Fibroblast of villous mesenchyme (primary cell): ENCODE data around the gene EID1. TPM values are rescaled to one million over a fixed set of nuclear protein-coding genes. Genes with fewer than 3 reads are reported as not detected.

ENCODE experiments used
- DNase-seq: peaks from one replicate; pipeline ENCODE4 v3.0.0-alpha.2; 2010; ENCODE audit warnings: low read depth
- H3K4me3 ChIP-seq: 2 replicates; pipeline ENCODE4 v1.5.1; 2011; ENCODE audit warnings: low read depth, mild to moderate bottlenecking, low read length
- CTCF ChIP-seq: IDR thresholded peaks from 2 replicates; pipeline ENCODE4 v1.5.1; 2012; ENCODE audit warnings: low read depth, mild to moderate bottlenecking, low read length; ENCODE audit not compliant: insufficient read depth
- total RNA-seq: library from RNA; depleted of rRNA; stranded (reverse); fragments of >200 nt; gene quantifications from 2 replicates; pipeline ENCODE4 v1.2.3, GENCODE V29; 2012

EID1 gene
- total RNA-seq, 1 donor: 224 TPM

GRCh38 chr15:48916721-48917120 lies 38.8 kb downstream of the EID1 start:
- H3K4me3 ChIP-seq: no peak overlapping the region
- no peak for DNase-seq
- TF ChIP-seq CTCF: no peak

- no peak for TF ChIP-seq CTCF
- DNase-seq: no peak
- H3K4me3 ChIP-seq: no peak overlapping the region
Measured at GRCh38 chr15:48922046-48922445, 44.1 kb downstream of the EID1 start.

- DNase-seq: no peak
Measured at GRCh38 chr15:48924528-48925393, 46.8 kb downstream of the EID1 start.

GRCh38 chr15:48925714-48926223 lies 47.8 kb downstream of the EID1 start:
- peak; percentile 84 for DNase-seq
- TF ChIP-seq CTCF: no peak
- H3K4me3 ChIP-seq: no peak overlapping the region

More at GRCh38 chr15:48924528-48925393, 46.8 kb downstream of the EID1 start:
- no peak for TF ChIP-seq CTCF
- no peak overlapping the region for H3K4me3 ChIP-seq

GRCh38 chr15:48928877-48929538 lies 51.1 kb downstream of the EID1 start:
- DNase-seq: no peak
- TF ChIP-seq CTCF: no peak
- no peak overlapping the region for H3K4me3 ChIP-seq

GRCh38 chr15:48929661-48930060 lies 51.7 kb downstream of the EID1 start:
- no peak for DNase-seq
- no peak for TF ChIP-seq CTCF
- no peak overlapping the region for H3K4me3 ChIP-seq

Other genes starting within 250 kb of the EID1 start
- gene FBN1, start 232.4 kb upstream of the EID1 start, total RNA-seq: 333 and 621 TPM in 2 replicates
- 5.2 and 14.8 TPM in 2 replicates for gene CEP152, start 67.1 kb upstream of the EID1 start, total RNA-seq
- gene SHC4, start 85.8 kb downstream of the EID1 start, total RNA-seq: 2.3 and 3.5 TPM in 2 replicates
- 43.5 and 74.3 TPM in 2 replicates for gene SECISBP2L, start 168.3 kb downstream of the EID1 start, total RNA-seq